HT-29 (cell line): ENCODE data around the gene POU5F2. TPM values are rescaled to one million over a fixed set of nuclear protein-coding genes. Genes with fewer than 3 reads are reported as not detected.
A peak's percentile ranks its signal among the peaks of the same experiment; 100 is the strongest.

Experiments
- DNase-seq: peaks from one replicate; pipeline ENCODE4 v3.0.0-alpha.2; 2015; ENCODE audit warnings: low spot score
- total RNA-seq: library from RNA; depleted of rRNA; stranded (reverse); fragments of >200 nt; shearing (Covaris generic); gene quantifications from 2 replicates; pipeline ENCODE4 v1.2.3, GENCODE V29; 2014; rRNA removed

POU5F2 gene
- total RNA-seq, result 0.13 and 0.64 TPM in 2 replicates

GRCh38 chr5:93741136-93741811, at the start of gene POU5F2:
TSS of gene POU5F2 (minus strand) at chr5:93741600. CDS start at chr5:93741563, 37 bp downstream.
- DNase-seq, result no peak

- DNase-seq, result no peak
These were observed 49.0 kb upstream of the POU5F2 start for GRCh38 chr5:93790401-93790800.

- peak; percentile 34 for DNase-seq
These were observed 48.0 kb upstream of the POU5F2 start for GRCh38 chr5:93789173-93790067.

GRCh38 chr5:93787598-93787997, 46.2 kb upstream of the POU5F2 start:
- no peak for DNase-seq

GRCh38 chr5:93785475-93785874, 44.1 kb upstream of the POU5F2 start:
- DNase-seq, result no peak

- no peak for DNase-seq
These were observed 41.6 kb upstream of the POU5F2 start for GRCh38 chr5:93782978-93783377.

GRCh38 chr5:93777620-93778019, 36.2 kb upstream of the POU5F2 start:
- no peak for DNase-seq

GRCh38 chr5:93756372-93756771, 15.0 kb upstream of the POU5F2 start:
- no peak for DNase-seq

- DNase-seq, result no peak
These were observed 14.3 kb upstream of the POU5F2 start for GRCh38 chr5:93755716-93756115.

GRCh38 chr5:93748875-93749397, 7.5 kb upstream of the POU5F2 start:
- no peak for DNase-seq

- no peak for DNase-seq
These were observed 5.1 kb upstream of the POU5F2 start for GRCh38 chr5:93746406-93747056.

- no peak for DNase-seq
These were observed 5.1 kb downstream of the POU5F2 start for GRCh38 chr5:93736284-93736683.

GRCh38 chr5:93735378-93735777, 6.0 kb downstream of the POU5F2 start:
- DNase-seq, result no peak

- no peak for DNase-seq
These were observed 9.4 kb downstream of the POU5F2 start for GRCh38 chr5:93731987-93732386.

- DNase-seq, result no peak
These were observed 14.8 kb downstream of the POU5F2 start for GRCh38 chr5:93726595-93726994.

- DNase-seq, result no peak
These were observed 16.6 kb downstream of the POU5F2 start for GRCh38 chr5:93724791-93725190.

- DNase-seq, result no peak
These were observed 17.7 kb downstream of the POU5F2 start for GRCh38 chr5:93723681-93724080.

- peak; percentile 54 for DNase-seq
These were observed 18.4 kb downstream of the POU5F2 start for GRCh38 chr5:93723005-93723404.

- DNase-seq, result no peak
These were observed 18.8 kb downstream of the POU5F2 start for GRCh38 chr5:93722588-93722987.

GRCh38 chr5:93721511-93721910, 19.9 kb downstream of the POU5F2 start:
- DNase-seq, result peak; percentile 43

- DNase-seq, result no peak
These were observed 20.3 kb downstream of the POU5F2 start for GRCh38 chr5:93721071-93721470.

- DNase-seq, result peak; percentile 30
These were observed 24.2 kb downstream of the POU5F2 start for GRCh38 chr5:93717162-93717561.
